HepG2 (cell line): ENCODE results near the gene LSM10. TPM values are rescaled to one million over a fixed set of nuclear protein-coding genes. Genes with fewer than 3 reads are reported as not detected.

Experiments used
- ETV5 ChIP-seq: IDR thresholded peaks from 2 replicates; pipeline ENCODE4 v1.6.1; 2018; ENCODE audit warnings: missing biosample characterization, missing genetic modification reagents, inconsistent platforms, borderline replicate concordance
- MED1 ChIP-seq: sonication (generic); formaldehyde crosslinking; IDR thresholded peaks from 2 replicates; pipeline ENCODE4 v1.4.0; 2020; ENCODE audit warnings: missing genetic modification reagents
- PAXIP1 ChIP-seq: sonication (generic); formaldehyde crosslinking; conservative IDR thresholded peaks from 2 replicates; pipeline ENCODE4 v1.4.0; 2020; ENCODE audit warnings: mild to moderate bottlenecking, missing genetic modification reagents, moderate library complexity
- PREB ChIP-seq: sonication (generic); formaldehyde crosslinking; IDR thresholded peaks from 2 replicates; pipeline ENCODE4 v1.4.0; 2020; ENCODE audit warnings: missing genetic modification reagents
- TOE1 ChIP-seq: sonication (generic); formaldehyde crosslinking; IDR thresholded peaks from 2 replicates; pipeline ENCODE4 v1.4.0; 2020; ENCODE audit warnings: mild to moderate bottlenecking, missing genetic modification reagents
- ZNF318 ChIP-seq: sonication (generic); formaldehyde crosslinking; IDR thresholded peaks from 2 replicates; pipeline ENCODE4 v1.4.0; 2020; ENCODE audit warnings: mild to moderate bottlenecking, missing genetic modification reagents
- ZNF34 ChIP-seq: sonication (generic); formaldehyde crosslinking; IDR thresholded peaks from 2 replicates; pipeline ENCODE4 v1.4.0; 2020; ENCODE audit warnings: mild to moderate bottlenecking, missing genetic modification reagents, borderline replicate concordance
- ZNF432 ChIP-seq: sonication (generic); formaldehyde crosslinking; IDR thresholded peaks from 2 replicates; pipeline ENCODE4 v1.5.0; 2020; ENCODE audit warnings: missing genetic modification reagents, mild to moderate bottlenecking, borderline replicate concordance
- ZXDC ChIP-seq: sonication (generic); formaldehyde crosslinking; IDR thresholded peaks from 2 replicates; pipeline ENCODE4 v1.5.0; 2020; ENCODE audit warnings: mild to moderate bottlenecking, missing genetic modification reagents
- polyA plus RNA-seq, 8 experiments: library from polyadenylated mRNA; depleted of rRNA in 3 of 8; stranded (reverse) in 7 of 8; unstranded in 1 of 8; fragments of >200 nt; fragmentation: Illumina TruSeq in 4 of 8; extraction: Trizol in 4 of 8; gene quantifications; 2 replicates each; pipeline versions ENCODE4 v1.2.1 to v1.2.3, GENCODE V29; 2011 to 2016; ENCODE audit warnings: low read depth in 4 of 8, missing spikeins in 1 of 8, mixed read lengths in 1 of 8; ENCODE audit not compliant: insufficient read depth in 1 of 8
- total RNA-seq, 5 experiments: library from RNA; depleted of rRNA; stranded (reverse); fragments of >200 nt; fragmentation: Illumina TruSeq; extraction: Trizol; gene quantifications; 2 replicates each; pipeline ENCODE4 v1.2.3, GENCODE V29; 2016; ENCODE audit warnings: low read depth in 1 of 5

Gene LSM10
- total and polyA plus RNA-seq, 2 of the 13 experiments (the other 11 are each of a cell fraction or from before 2014, with no cell fraction given), result 14.0 to 52.0 TPM

- TF ChIP-seq ZNF318 (no peak), ZXDC (CRISPR knock-in tag) (no peak), PAXIP1 (CRISPR knock-in tag) (peak; percentile 54), TOE1 (CRISPR knock-in tag) (no peak; the same call in 1 of the 2 replicates), ZNF432 (no peak), PREB (no peak), MED1 (CRISPR knock-in tag) (peak; percentile 74), ZNF34 (CRISPR knock-in tag) (no peak), ETV5 (no peak)
Measured at GRCh38 chr1:36386265-36387140, 11.2 kb downstream of the LSM10 start (continued).
